ENCODE data around the gene CEACAM3. TPM values are rescaled to one million over a fixed set of nuclear protein-coding genes. Genes with fewer than 3 reads are reported as not detected.

The CEACAM3 gene
- polyA plus RNA-seq: not detected in 2 replicates

DNA sequence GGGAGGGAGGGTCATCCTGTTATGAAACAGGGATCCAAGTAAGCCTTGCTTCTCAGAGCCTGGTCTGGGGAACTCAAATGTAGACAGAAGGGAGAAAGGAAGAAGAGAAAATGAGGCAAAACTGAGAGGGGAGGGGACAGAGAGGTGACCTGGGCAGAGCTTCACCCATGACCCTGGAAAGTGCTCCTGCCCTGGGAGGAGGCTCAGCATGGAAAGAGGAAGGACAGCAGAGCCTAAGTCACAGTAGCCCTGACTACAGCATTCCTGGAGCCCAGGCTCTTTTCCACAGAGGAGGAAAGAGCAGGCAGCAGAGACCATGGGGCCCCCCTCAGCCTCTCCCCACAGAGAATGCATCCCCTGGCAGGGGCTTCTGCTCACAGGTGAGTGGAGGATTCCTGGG lies at the start of gene CEACAM3:
TSS of gene CEACAM3 (plus strand) at position 226 of the 400 bp plus-strand sequence. CDS start at position 317, 91 bp downstream.

DNA sequence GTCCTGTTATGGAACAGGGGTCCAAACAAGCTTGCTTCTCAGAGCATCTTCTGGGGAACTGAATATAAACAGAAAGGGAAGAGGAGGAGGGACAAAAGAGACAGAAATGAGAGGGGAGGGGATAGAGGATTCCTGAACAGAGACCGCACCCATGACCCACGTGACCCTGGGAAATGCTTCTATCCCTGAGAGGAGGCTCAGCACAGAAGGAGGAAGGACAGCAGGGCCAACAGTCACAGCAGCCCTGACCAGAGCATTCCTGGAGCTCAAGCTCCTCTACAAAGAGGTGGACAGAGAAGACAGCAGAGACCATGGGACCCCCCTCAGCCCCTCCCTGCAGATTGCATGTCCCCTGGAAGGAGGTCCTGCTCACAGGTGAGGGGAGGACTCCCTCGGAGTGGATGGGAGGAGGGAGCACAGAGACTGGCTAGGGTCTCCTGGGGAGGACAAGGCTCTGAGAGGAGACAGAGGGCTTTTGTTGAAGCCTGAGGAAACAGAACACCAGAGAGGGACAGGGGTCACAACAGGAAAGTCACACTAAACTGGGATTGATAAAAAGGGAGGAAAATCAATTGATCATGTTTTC lies 41.0 kb upstream of the CEACAM3 start, which contains the start of gene CEACAM6:
TSS of gene CEACAM6 (plus strand) at position 203 of the 586 bp plus-strand sequence. CDS start at position 312, 109 bp downstream.

DNA sequence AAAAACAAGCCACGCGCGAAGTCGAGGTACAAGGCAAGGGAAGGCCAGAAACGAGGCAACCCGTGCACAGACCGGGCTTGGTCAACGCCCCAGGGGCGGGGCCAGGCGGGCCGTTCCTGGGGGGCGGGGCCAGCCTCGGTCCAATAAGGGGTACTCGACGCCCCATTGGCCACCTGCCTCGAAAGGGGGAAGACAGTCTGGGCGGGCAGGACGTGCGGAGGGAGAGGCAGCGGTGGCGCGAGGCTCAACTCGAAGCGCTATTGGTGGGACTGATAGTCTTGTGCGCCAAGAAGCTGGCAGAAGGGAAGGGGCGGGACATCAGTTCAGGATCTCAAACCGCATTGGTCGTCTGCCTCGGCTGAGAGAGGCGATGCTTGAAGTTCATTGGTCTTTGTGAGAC lies 48.2 kb downstream of the CEACAM3 start, which contains the start of gene LYPD4:
TSS of gene LYPD4 (minus strand) at position 83 of the 400 bp plus-strand sequence. CDS start 5,398 bp downstream, outside the sequence.

GRCh38 chr19:41845001-41845050 lies 48.4 kb downstream of the CEACAM3 start, which contains the start of gene DMRTC2:
DMRTC2 (plus strand) TSS chr19:41845042; CDS start chr19:41847429, 2,387 bp downstream.

DNA sequence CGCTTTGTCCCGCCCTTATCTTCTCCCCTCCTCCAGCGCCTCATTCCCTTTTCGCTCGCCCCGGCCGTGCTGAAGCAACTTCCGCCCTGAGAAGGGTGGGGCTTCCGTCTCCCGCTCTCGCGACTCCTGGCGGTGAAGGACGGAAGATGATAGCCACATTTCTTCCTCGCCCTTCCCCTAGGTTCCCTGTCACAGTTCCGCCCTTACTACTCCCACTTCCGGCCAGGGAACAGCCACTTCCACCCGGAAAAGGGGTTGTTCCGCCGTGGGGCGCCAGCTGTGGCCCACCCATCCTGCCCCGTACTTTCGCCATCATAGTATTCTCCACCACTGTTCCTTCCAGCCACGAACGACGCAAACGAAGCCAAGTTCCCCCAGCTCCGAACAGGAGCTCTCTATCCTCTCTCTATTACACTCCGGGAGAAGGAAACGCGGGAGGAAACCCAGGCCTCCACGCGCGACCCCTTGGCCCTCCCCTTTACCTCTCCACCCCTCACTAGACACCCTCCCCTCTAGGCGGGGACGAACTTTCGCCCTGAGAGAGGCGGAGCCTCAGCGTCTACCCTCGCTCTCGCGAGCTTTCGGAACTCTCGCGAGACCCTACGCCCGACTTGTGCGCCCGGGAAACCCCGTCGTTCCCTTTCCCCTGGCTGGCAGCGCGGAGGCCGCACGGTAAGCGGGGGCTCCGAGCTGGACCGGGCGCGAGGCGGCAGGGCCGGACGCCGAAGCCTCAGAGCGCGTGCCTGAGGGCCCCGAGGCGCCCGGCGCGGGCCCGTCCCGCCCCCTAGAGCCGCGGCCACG lies 63.4 kb downstream of the CEACAM3 start, which contains the start of gene RPS19:
TSS of gene RPS19 (plus strand) at position 638 of the 801 bp plus-strand sequence. CDS start 520 bp downstream, outside the sequence.

Other genes with a start within 250 kb of the CEACAM3 start
- not detected in 2 replicates for gene CEACAM21, start 220.4 kb upstream of the CEACAM3 start, polyA plus RNA-seq
- not detected in 2 replicates for gene CEACAM4, start 169.5 kb upstream of the CEACAM3 start, polyA plus RNA-seq
- gene CEACAM7, start 108.3 kb upstream of the CEACAM3 start, polyA plus RNA-seq: 2.4 TPM in 1 of 2 replicates, not detected in the other
- not detected in 2 replicates for gene CEACAM5, start 88.0 kb upstream of the CEACAM3 start, polyA plus RNA-seq
- not detected in 2 replicates for gene CEACAM6, start 41.1 kb upstream of the CEACAM3 start, polyA plus RNA-seq
- gene LYPD4, start 48.1 kb downstream of the CEACAM3 start, polyA plus RNA-seq: not detected in 2 replicates
- gene DMRTC2, start 48.5 kb downstream of the CEACAM3 start, polyA plus RNA-seq: not detected in 2 replicates
- 1,193 and 1,462 TPM in 2 replicates for gene RPS19, start 63.7 kb downstream of the CEACAM3 start, polyA plus RNA-seq
- not detected in 2 replicates for gene CD79A, start 80.7 kb downstream of the CEACAM3 start, polyA plus RNA-seq
- 0.46 and 0.52 TPM in 2 replicates for gene ARHGEF1, start 86.6 kb downstream of the CEACAM3 start, polyA plus RNA-seq
- not detected in 2 replicates for gene ERFL, start 131.9 kb downstream of the CEACAM3 start, polyA plus RNA-seq
- 148 and 157 TPM in 2 replicates for gene RABAC1, start 162.7 kb downstream of the CEACAM3 start, polyA plus RNA-seq
- gene ATP1A3, start 197.6 kb downstream of the CEACAM3 start, polyA plus RNA-seq: 128 and 179 TPM in 2 replicates

Measured in Purkinje cell (primary cell).